ENCODE data around the gene FRMD4B. TPM values are rescaled to one million over a fixed set of nuclear protein-coding genes. Genes with fewer than 3 reads are reported as not detected.

Gene FRMD4B
- total RNA-seq, 1 experiment from 2014 or later, result 0.90 TPM

- no peaks in the 10 kb centered on the region for H3K36me3 ChIP-seq (ENCODE audit: control insufficient read depth, insufficient read depth, low read length)
- no peaks in the 10 kb centered on the region for H3K9me3 ChIP-seq (ENCODE audit: control insufficient read depth, insufficient read depth, low read depth, low read length)
- in situ Hi-C loops (cut with HindIII; ENCODE audit: low pct_unique_long_range_greater_than_20kb, low sequenced_read_pairs), result no loop called here
- no peaks in the 10 kb centered on the region for H3K4me1 ChIP-seq (ENCODE audit: control insufficient read depth, insufficient read depth, low read length)
- H3K27me3 ChIP-seq (ENCODE audit: control insufficient read depth, insufficient read depth, low read length), result no peaks in the 10 kb centered on the region
- DNase-seq (ENCODE audit: low read depth, low spot score), result no peak
- ATAC-seq, result no peak
- H3K27ac ChIP-seq (ENCODE audit: low read length), result no peak overlapping the region
- intact Hi-C loops (cut with micrococcal nuclease; ENCODE audit: unreplicated experiment), result no loop called here
- no peak for TF ChIP-seq POLR2AphosphoS5 (IDR thresholded peaks at IDR 0.05; ENCODE audit: low read depth, low read length)
- no peak for TF ChIP-seq SIN3A (IDR thresholded peaks at IDR 0.05; ENCODE audit: borderline replicate concordance, insufficient read depth, low read depth, low read length)
- TF ChIP-seq TCF7L2 (IDR thresholded peaks at IDR 0.05; ENCODE audit: low read depth, low read length), result no peak
- no peak for TF ChIP-seq REST (IDR thresholded peaks at IDR 0.05; ENCODE audit: insufficient read depth in 1 of 2, low read depth in 2 of 2, low read length in 1 of 2)
- no TSS peak for BruUV-seq (replicated peaks)
- ChIA-PET CTCF (no interaction called here), POLR2A (no interaction called here)
- no peak overlapping the region for H3K4me3 ChIP-seq (ENCODE audit: low read depth in 2 of 2, low read length in 2 of 2)
Measured at GRCh38 chr3:69328103-69328962, 57.6 kb downstream of the FRMD4B start.

GRCh38 chr3:69326855-69327300 is 59.0 kb downstream of the FRMD4B start:
- no TSS peak for BruUV-seq (replicated peaks)
- Histone ChIP-seq H3K27me3 (ENCODE audit: control insufficient read depth, insufficient read depth, low read length) (no peaks in the 10 kb centered on the region), H3K36me3 (ENCODE audit: control insufficient read depth, insufficient read depth, low read length) (no peaks in the 10 kb centered on the region), H3K4me1 (ENCODE audit: control insufficient read depth, insufficient read depth, low read length) (no peaks in the 10 kb centered on the region), H3K9me3 (ENCODE audit: control insufficient read depth, insufficient read depth, low read depth, low read length) (no peaks in the 10 kb centered on the region), H3K27ac (ENCODE audit: low read length) (no peak overlapping the region), H3K4me3 (ENCODE audit: low read depth in 2 of 2, low read length in 2 of 2) (no peak overlapping the region)
- TF ChIP-seq REST (IDR thresholded peaks at IDR 0.05; ENCODE audit: insufficient read depth in 1 of 2, low read depth in 2 of 2, low read length in 1 of 2), result no peak
- no peak for TF ChIP-seq TCF7L2 (IDR thresholded peaks at IDR 0.05; ENCODE audit: low read depth, low read length)
- no peak for TF ChIP-seq SIN3A (IDR thresholded peaks at IDR 0.05; ENCODE audit: borderline replicate concordance, insufficient read depth, low read depth, low read length)
- TF ChIP-seq POLR2AphosphoS5 (IDR thresholded peaks at IDR 0.05; ENCODE audit: low read depth, low read length), result no peak
- TF ChIP-seq CTCF (IDR thresholded peaks at IDR 0.05), result no peak
- ChIA-PET POLR2A (no interaction called here), CTCF (no interaction called here)
- ATAC-seq, result no peak
- intact Hi-C loops (cut with micrococcal nuclease; ENCODE audit: unreplicated experiment) (no loop called here), in situ Hi-C loops (cut with HindIII; ENCODE audit: low pct_unique_long_range_greater_than_20kb, low sequenced_read_pairs) (no loop called here)
- no peak for DNase-seq (ENCODE audit: low read depth, low spot score)
